ENCODE measurements around the gene CCNB1. TPM values are rescaled to one million over a fixed set of nuclear protein-coding genes. Genes with fewer than 3 reads are reported as not detected.
A peak's percentile ranks its signal among the peaks of the same experiment; 100 is the strongest.
"Not testable (repeated sequence)": the region's sequence is repeated elsewhere in the genome, so short reads cannot be mapped to it uniquely, and the experiment has no call there.

CCNB1 gene
- total RNA-seq, 4 donors from 2014 or later, result 7.7 to 13.4 (median 10.9) TPM

- Histone ChIP-seq H3K27me3 (no peaks in the 10 kb centered on the region), H3K9me3 (no peaks in the 10 kb centered on the region), H3K36me3 (no peaks in the 10 kb centered on the region), H3K4me3 (replicated peaks in 1 of 3) (no peak overlapping the region), H3K27ac (no peak overlapping the region), H3K4me1 (no peaks in the 10 kb centered on the region)
- DNase-seq, result no peak
- 89 to 91% methylated on average over 16 of the region's 16 CpGs for WGBS, 2 donors
- intact Hi-C loops (cut with DNase I), result no loop called here
- TF ChIP-seq POLR2A (IDR thresholded peaks at IDR 0.05) (no peak), CTCF (IDR thresholded peaks at IDR 0.05) (no peak)
Observed at GRCh38 chr5:69160651-69161050, 6.3 kb upstream of the CCNB1 start.

- Histone ChIP-seq H3K4me3 (replicated peaks in 1 of 3) (peak overlapping the region; percentile 42 to 70 (median 66)), H3K27ac (peak overlapping the region in 1 of 3 donors; percentile 44), H3K9me3 (no peaks in the 10 kb centered on the region), H3K4me1 (peaks cover 0 to 10% of the 10 kb centered on the region in 2 donors), H3K36me3 (peaks cover 0 to 7% of the 10 kb centered on the region in 2 donors), H3K27me3 (no peaks in the 10 kb centered on the region)
- DNase-seq, result no peak
- intact Hi-C loops (cut with DNase I), result loop anchor here (5.0 kb wide), 1 partner anchor 50 kb away; a partner anchor contains a TSS
- 1 to 2% methylated on average over 11 of the region's 11 CpGs for WGBS, 2 donors
- TF ChIP-seq CTCF (IDR thresholded peaks at IDR 0.05) (no peak), POLR2A (IDR thresholded peaks at IDR 0.05) (no peak)
Observed at GRCh38 chr5:69167493-69167855, 524 bp downstream of the CCNB1 start.

- Histone ChIP-seq H3K9me3 (no peaks in the 10 kb centered on the region), H3K4me3 (replicated peaks in 1 of 3) (peak overlapping the region in 1 of 3 donors; percentile 70), H3K27me3 (no peaks in the 10 kb centered on the region), H3K27ac (no peak overlapping the region), H3K36me3 (peaks cover 0 to 8% of the 10 kb centered on the region in 2 donors), H3K4me1 (peaks cover 0 to 10% of the 10 kb centered on the region in 2 donors)
- TF ChIP-seq CTCF (IDR thresholded peaks at IDR 0.05), result no peak
- no peak for TF ChIP-seq POLR2A (IDR thresholded peaks at IDR 0.05)
- 37% methylated on average over 8 of the region's 8 CpGs for WGBS, 2 donors
- intact Hi-C loops (cut with DNase I), result loop anchor here (5.0 kb wide), 1 partner anchor 49 kb away; a partner anchor contains a TSS
- DNase-seq, result no peak
Observed at GRCh38 chr5:69167929-69168328, 979 bp downstream of the CCNB1 start.

GRCh38 chr5:69170495-69170894 is 3.5 kb downstream of the CCNB1 start:
- Histone ChIP-seq H3K9me3 (no peaks in the 10 kb centered on the region), H3K27ac (no peak overlapping the region), H3K27me3 (no peaks in the 10 kb centered on the region), H3K4me1 (peaks cover 0 to 10% of the 10 kb centered on the region in 2 donors), H3K4me3 (replicated peaks in 1 of 3) (no peak overlapping the region), H3K36me3 (peaks cover 0 to 20% of the 10 kb centered on the region in 2 donors)
- DNase-seq, result no peak
- 100% methylated on average over 1 of the region's 1 CpG for WGBS, 2 donors
- TF ChIP-seq CTCF (IDR thresholded peaks at IDR 0.05) (no peak), POLR2A (IDR thresholded peaks at IDR 0.05) (no peak)
- intact Hi-C loops (cut with DNase I), result no loop called here

GRCh38 chr5:69170969-69171368 is 4.0 kb downstream of the CCNB1 start:
- Histone ChIP-seq H3K4me1 (peaks cover 0 to 10% of the 10 kb centered on the region in 2 donors), H3K27ac (no peak overlapping the region), H3K4me3 (replicated peaks in 1 of 3) (no peak overlapping the region), H3K9me3 (no peaks in the 10 kb centered on the region), H3K27me3 (no peaks in the 10 kb centered on the region), H3K36me3 (peaks cover 0 to 20% of the 10 kb centered on the region in 2 donors)
- TF ChIP-seq CTCF (IDR thresholded peaks at IDR 0.05) (no peak), POLR2A (IDR thresholded peaks at IDR 0.05) (no peak)
- WGBS, 2 donors, result 97 to 99% methylated on average over 3 of the region's 3 CpGs
- no peak for DNase-seq
- intact Hi-C loops (cut with DNase I), result no loop called here

- H3K4me3 ChIP-seq (replicated peaks in 1 of 3); DNase-seq; H3K27me3 ChIP-seq; H3K27ac ChIP-seq; H3K36me3 ChIP-seq; H3K4me1 ChIP-seq; intact Hi-C loops (cut with DNase I); H3K9me3 ChIP-seq: not testable (repeated sequence)
- 91 to 93% methylated on average over 15 of the region's 15 CpGs for WGBS, 2 donors
Observed at GRCh38 chr5:69181659-69182293, 14.8 kb downstream of the CCNB1 start.
